Astrocyte of the spinal cord (primary cell): ENCODE measurements around the gene SI.
"Not testable (repeated sequence)": the region's sequence is repeated elsewhere in the genome, so short reads cannot be mapped to it uniquely, and the experiment has no call there.

Experiments
- DNase-seq: peaks from one replicate; pipeline ENCODE4 v3.0.0; 2011; ENCODE audit warnings: low read depth, low spot score
- H3K4me3 ChIP-seq: 2 replicates; pipeline ENCODE4 v1.5.1; 2011; ENCODE audit warnings: low read depth, mild to moderate bottlenecking, low read length, moderate library complexity
- in situ Hi-C: cut with HindIII; loops from 2 replicates; pipeline ENCODE4 v1.10.0; 2017; ENCODE audit warnings: low sequenced_read_pairs
- TF ChIP-seq, protein P1 (sequence below): IDR thresholded peaks from 2 replicates; pipeline ENCODE4 v1.5.1; 2012; ENCODE audit warnings: low read depth, mild to moderate bottlenecking, low read length, inconsistent platforms

The SI gene

DNA sequence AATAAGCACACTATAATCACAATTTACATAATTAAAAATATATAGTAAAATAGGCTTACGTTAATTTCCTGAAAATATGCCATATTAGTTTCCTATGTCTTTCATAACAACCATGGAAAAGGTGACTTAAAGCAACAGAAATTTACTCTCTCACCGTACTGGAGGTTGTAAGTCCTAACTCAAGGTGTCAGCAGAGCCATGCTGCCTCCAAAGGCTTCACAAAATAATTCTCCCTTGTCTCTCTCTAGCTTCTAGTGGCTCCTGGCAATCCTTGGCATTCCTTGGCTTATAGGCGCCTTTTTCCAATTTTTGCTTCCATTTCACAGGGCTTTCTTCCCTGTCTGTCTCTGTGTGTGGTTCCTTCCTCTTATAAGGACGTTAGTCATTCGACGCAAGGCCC is 7.6 kb downstream of the SI start:
- no peak for DNase-seq
- TF ChIP-seq, protein P1, sequence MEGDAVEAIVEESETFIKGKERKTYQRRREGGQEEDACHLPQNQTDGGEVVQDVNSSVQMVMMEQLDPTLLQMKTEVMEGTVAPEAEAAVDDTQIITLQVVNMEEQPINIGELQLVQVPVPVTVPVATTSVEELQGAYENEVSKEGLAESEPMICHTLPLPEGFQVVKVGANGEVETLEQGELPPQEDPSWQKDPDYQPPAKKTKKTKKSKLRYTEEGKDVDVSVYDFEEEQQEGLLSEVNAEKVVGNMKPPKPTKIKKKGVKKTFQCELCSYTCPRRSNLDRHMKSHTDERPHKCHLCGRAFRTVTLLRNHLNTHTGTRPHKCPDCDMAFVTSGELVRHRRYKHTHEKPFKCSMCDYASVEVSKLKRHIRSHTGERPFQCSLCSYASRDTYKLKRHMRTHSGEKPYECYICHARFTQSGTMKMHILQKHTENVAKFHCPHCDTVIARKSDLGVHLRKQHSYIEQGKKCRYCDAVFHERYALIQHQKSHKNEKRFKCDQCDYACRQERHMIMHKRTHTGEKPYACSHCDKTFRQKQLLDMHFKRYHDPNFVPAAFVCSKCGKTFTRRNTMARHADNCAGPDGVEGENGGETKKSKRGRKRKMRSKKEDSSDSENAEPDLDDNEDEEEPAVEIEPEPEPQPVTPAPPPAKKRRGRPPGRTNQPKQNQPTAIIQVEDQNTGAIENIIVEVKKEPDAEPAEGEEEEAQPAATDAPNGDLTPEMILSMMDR = no peak
- H3K4me3 ChIP-seq = no peak overlapping the region
- in situ Hi-C loops = no loop called here

DNA sequence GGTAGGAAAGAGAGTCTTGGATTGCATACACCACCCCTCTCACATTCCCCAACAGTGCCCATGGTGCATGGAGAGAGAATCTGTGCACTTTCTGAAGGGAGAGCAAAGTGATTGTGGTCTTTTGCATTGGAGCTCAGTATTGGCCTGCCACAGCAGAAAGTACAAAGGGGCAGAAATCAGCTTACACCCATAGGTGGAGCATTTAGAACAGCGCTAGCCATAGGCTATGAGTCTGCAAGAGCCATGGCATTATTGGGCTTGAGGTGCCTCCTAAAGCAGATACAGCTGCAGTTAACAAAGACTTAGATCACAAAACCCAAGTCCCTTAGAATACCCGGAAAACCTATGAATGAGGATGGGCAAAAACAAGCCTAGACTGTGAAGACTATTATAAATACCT is 21.8 kb downstream of the SI start:
- TF ChIP-seq, protein P1 = no peak
- no peak for DNase-seq
- no peak overlapping the region for H3K4me3 ChIP-seq
- in situ Hi-C loops = no loop called here

DNA sequence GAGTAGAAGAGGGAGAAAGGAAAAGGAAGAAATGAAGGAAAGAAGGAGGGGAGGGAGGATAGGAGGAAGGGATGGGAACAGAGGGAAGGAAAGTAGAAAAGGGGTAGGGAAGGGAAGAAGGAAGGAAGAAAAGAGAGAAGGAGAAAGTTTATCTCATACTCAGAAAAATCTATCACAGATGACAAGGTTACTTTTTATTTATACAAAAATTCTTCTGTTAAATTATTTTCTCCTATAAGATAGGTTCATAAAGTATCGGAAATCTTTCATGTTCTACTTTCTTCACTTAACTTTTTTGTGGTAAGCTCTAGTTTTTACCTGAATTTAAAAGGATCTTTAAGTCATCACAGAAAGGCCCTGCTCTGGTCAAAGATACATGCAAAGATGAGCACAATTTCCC is 38.1 kb downstream of the SI start:
- TF ChIP-seq, protein P1 = no peak
- no peak overlapping the region for H3K4me3 ChIP-seq
- DNase-seq = no peak
- in situ Hi-C loops = no loop called here

DNA sequence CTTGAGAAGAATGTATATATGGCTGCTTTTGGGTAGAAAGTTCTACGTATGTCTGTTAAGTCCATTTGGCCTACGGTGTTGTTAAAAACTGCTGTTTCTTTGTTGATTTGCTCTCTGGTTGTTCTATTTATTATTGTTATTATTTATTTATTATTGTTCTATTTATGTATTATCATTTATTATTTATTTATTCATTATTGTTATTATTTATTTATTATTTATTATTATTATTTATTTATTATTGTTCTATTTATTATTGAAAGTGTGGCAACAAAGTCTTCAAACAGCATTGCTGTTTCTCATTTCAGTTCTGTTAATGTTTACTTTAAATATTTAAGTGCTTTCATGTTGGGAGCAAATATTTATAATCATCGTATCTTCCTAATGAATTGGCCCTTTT is 66.7 kb downstream of the SI start:
- in situ Hi-C loops = no loop called here

DNA sequence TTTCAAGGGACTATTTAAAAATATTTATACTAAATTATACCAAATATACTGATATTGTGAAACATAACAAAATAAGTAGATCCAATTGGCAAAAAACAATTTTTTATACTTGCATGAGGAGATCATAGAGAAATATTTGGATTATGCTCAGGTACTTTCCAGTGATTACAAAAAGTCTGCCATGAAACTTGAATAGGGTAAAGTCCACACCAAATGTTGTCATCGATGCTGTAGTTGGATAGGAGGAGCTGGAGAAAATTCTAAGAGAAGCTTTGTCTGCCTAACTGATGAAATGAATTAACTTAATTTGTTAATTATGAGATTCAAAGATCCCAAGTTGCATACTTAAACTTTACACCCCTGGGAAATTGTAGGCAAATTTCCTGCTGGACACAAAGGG is 93.3 kb downstream of the SI start:
- TF ChIP-seq, protein P1 = no peak
- no peak overlapping the region for H3K4me3 ChIP-seq
- in situ Hi-C loops = no loop called here
- DNase-seq = no peak

More for the DNA sequence above, 66.7 kb downstream of the SI start:
- TF ChIP-seq, protein P1 = no peak
- H3K4me3 ChIP-seq = no peak overlapping the region
- DNase-seq = no peak

DNA sequence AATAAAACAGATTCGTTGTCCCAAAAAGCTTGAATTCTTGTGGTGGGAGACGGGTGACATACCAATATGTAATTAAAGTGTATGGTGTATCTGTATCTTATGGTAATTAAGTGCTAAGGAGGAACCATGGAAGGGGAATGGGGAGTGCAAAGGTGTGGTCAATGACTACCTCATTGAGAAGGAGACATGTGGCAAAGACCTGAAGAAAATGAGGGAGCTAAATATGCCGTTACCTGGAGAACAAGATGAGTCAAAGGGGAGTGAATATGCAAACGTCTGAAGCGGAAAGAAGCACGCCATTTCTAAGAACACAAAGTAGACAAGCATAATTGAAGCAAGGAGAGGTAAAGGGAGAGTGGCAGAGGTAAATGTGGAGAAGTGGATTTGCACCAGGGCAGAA is 115.7 kb downstream of the SI start:
- in situ Hi-C loops = no loop called here
- no peak overlapping the region for H3K4me3 ChIP-seq
- TF ChIP-seq, protein P1 = no peak
- no peak for DNase-seq

DNA sequence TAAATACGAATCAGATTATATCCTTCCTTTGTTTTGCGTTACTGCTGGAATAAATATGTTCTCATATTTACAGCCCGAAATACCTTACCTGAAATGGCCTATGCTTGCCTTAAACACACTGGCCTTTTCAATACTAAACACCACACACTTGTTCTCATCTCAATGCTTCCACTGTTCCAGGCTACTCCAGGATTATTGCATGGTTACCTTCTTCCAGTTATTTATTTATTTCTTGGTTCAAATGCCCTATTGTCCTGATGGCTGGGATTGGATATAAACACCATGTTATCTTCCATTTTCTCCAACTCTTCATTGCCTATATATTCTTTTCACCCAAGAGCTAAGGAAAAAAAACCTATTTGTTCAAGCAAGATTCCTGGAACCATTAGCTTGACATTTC is 125.3 kb downstream of the SI start:
- DNase-seq = no peak
- in situ Hi-C loops = no loop called here
- no peak overlapping the region for H3K4me3 ChIP-seq
- TF ChIP-seq, protein P1 = no peak

DNA sequence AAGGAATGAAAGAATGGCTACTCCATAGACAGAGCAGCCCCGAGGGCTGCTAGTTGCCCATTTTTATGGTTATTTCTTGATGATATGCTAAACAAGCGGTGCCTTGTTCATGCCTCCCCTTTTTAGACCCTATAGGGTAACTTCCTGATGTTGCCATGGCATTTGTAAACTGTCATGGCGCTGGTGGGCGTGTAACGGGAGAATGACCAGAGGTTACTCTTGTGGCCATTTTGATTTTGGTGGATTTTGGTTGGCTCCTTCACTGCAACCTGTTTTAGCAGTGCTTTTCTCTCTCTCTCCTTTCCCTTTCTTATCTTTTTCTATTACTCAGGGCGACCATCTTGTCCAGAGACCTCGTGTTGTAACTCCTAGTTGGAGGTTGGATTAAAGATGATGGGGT is 126.9 kb downstream of the SI start:
- in situ Hi-C loops, DNase-seq, H3K4me3 ChIP-seq: not testable (repeated sequence)
